OCI-LY7 (cell line): Measurements from ENCODE around the gene ITIH4. TPM values are rescaled to one million over a fixed set of nuclear protein-coding genes. Genes with fewer than 3 reads are reported as not detected.

ENCODE experiments used
- BruUV-seq: library from RNA; stranded (reverse); fragments of 400-500 nt; replicated peaks from 2 replicates; lab custom pipeline; 2021; lab: Mats Ljungman, UMichigan
- CTCF ChIA-PET: fragments of 300-600 bp; sonication (Branson Sonifier 250); formaldehyde crosslinking; loops from one replicate; lab custom pipeline; 2022; ENCODE audit warnings: antibody characterized with exemption; ENCODE audit not compliant: unreplicated experiment; lab: Charles Lee
- POLR2A ChIA-PET: fragments of 300-600 bp; sonication (Branson Sonifier 250); formaldehyde crosslinking; loops from one replicate; lab custom pipeline; 2022; ENCODE audit warnings: antibody characterized with exemption; lab: Charles Lee
- DNase-seq: peaks from one replicate; pipeline ENCODE4 v3.0.0-alpha.2; 2015; ENCODE audit warnings: low spot score
- H2AFZ ChIP-seq: fragments of 200-600 bp; sonication (generic), shearing (Covaris generic); 2 replicates; pipeline ENCODE4 v1.6.1; 2014; ENCODE audit warnings: mild to moderate bottlenecking, antibody characterized with exemption, low read length, moderate library complexity
- H3K27ac ChIP-seq: fragments of 200-600 bp; sonication (generic); 2 replicates; pipeline ENCODE4 v1.5.1; 2014; ENCODE audit warnings: mixed run types, low read depth, mild to moderate bottlenecking, moderate library complexity, low read length, inconsistent platforms; ENCODE audit not compliant: poor library complexity, severe bottlenecking
- H3K36me3 ChIP-seq: fragments of 200-600 bp; sonication (generic); 2 replicates; pipeline ENCODE4 v1.6.1; 2014; ENCODE audit warnings: mild to moderate bottlenecking, antibody characterized with exemption, low read length, moderate library complexity, mixed read lengths; ENCODE audit not compliant: insufficient read depth
- H3K4me1 ChIP-seq: fragments of 200-600 bp; sonication (generic); 2 replicates; pipeline ENCODE4 v1.5.1; 2014; ENCODE audit warnings: mild to moderate bottlenecking, low read length; ENCODE audit not compliant: insufficient read depth, poor library complexity, severe bottlenecking
- H3K4me2 ChIP-seq: fragments of 200-600 bp; sonication (generic); 2 replicates; pipeline ENCODE4 v1.6.1; 2014; ENCODE audit warnings: mild to moderate bottlenecking, low read length
- H3K4me3 ChIP-seq: fragments of 200-600 bp; sonication (generic); 2 replicates; pipeline ENCODE4 v1.5.1; 2014; ENCODE audit warnings: mild to moderate bottlenecking, low read depth, low read length; ENCODE audit not compliant: poor library complexity, severe bottlenecking
- H3K79me2 ChIP-seq: fragments of 200-600 bp; sonication (generic); 2 replicates; pipeline ENCODE4 v1.6.1; 2016; ENCODE audit warnings: low read depth, mild to moderate bottlenecking, low read length, moderate library complexity, mixed read lengths; ENCODE audit not compliant: insufficient read depth
- H3K9me2 ChIP-seq: fragments of 200-600 bp; sonication (generic); 2 replicates; pipeline ENCODE4 v1.6.1; 2016; ENCODE audit warnings: mild to moderate bottlenecking, low read length, mixed read lengths; ENCODE audit not compliant: insufficient read depth
- H3K9me3 ChIP-seq: fragments of 200-600 bp; sonication (generic); 2 replicates; pipeline ENCODE4 v1.6.1; 2014; ENCODE audit warnings: mild to moderate bottlenecking, mixed run types, low read length, mixed read lengths
- H4K20me1 ChIP-seq: fragments of 200-600 bp; sonication (generic); 2 replicates; pipeline ENCODE4 v1.6.1; 2014; ENCODE audit warnings: mild to moderate bottlenecking, antibody characterized with exemption, low read length, moderate library complexity, mixed read lengths; ENCODE audit not compliant: insufficient read depth
- CTCF ChIP-seq: fragments of 200-600 bp; sonication (generic); conservative IDR thresholded peaks from 2 replicates; pipeline ENCODE4 v1.5.1; 2014; ENCODE audit warnings: mild to moderate bottlenecking, antibody characterized with exemption, low read length, moderate library complexity, mixed read lengths
- EZH2phosphoT487 ChIP-seq: fragments of 200-600 bp; sonication (generic); IDR thresholded peaks from 2 replicates; pipeline ENCODE4 v1.6.1; 2018; ENCODE audit warnings: low read depth, borderline replicate concordance, mild to moderate bottlenecking, mixed run types, antibody characterized with exemption, low read length, moderate library complexity, mixed read lengths
- intact Hi-C: fragments of 100-400 bp; cut with micrococcal nuclease; formaldehyde crosslinking; loops from one replicate; pipeline ENCODE4 v1.10.0; 2022; ENCODE audit not compliant: unreplicated experiment
- total RNA-seq, 2 experiments: library from RNA; depleted of rRNA in 1 of 2; stranded (reverse); fragments of >200 nt in 1 of 2; shearing (Covaris generic) in 1 of 2; gene quantifications; 2 replicates each; pipeline ENCODE4 v1.2.3, GENCODE V29; 2014 to 2022

The ITIH4 gene
- total RNA-seq, 2 experiments from 2014 or later = 2.1 to 2.2 TPM

- TF ChIP-seq EZH2phosphoT487 (no peak), CTCF (no peak)
- H3K36me3 ChIP-seq = no peaks in the 10 kb centered on the region
- no peaks in the 10 kb centered on the region for H3K79me2 ChIP-seq
- H4K20me1 ChIP-seq = no peaks in the 10 kb centered on the region
- no peak overlapping the region for H3K4me3 ChIP-seq
- POLR2A ChIA-PET = no interaction called here
- CTCF ChIA-PET = no interaction called here
- no peaks in the 10 kb centered on the region for H3K9me2 ChIP-seq
- H2AFZ ChIP-seq = no peak overlapping the region
- no peak for DNase-seq
- no peak overlapping the region for H3K27ac ChIP-seq
- intact Hi-C loops = no loop called here
- H3K4me2 ChIP-seq = no peak overlapping the region
- H3K9me3 ChIP-seq = no peaks in the 10 kb centered on the region
- BruUV-seq = no TSS peak
- H3K4me1 ChIP-seq = no peaks in the 10 kb centered on the region
Measured at GRCh38 chr3:52827866-52828376, 2.6 kb downstream of the ITIH4 start.

GRCh38 chr3:52827441-52827840 is 3.0 kb downstream of the ITIH4 start:
- Histone ChIP-seq H3K9me3 (no peaks in the 10 kb centered on the region), H3K4me3 (no peak overlapping the region), H3K79me2 (no peaks in the 10 kb centered on the region), H3K27ac (no peak overlapping the region), H3K36me3 (no peaks in the 10 kb centered on the region), H2AFZ (no peak overlapping the region), H3K4me2 (no peak overlapping the region), H3K9me2 (no peaks in the 10 kb centered on the region), H4K20me1 (no peaks in the 10 kb centered on the region), H3K4me1 (no peaks in the 10 kb centered on the region)
- ChIA-PET CTCF (no interaction called here), POLR2A (no interaction called here)
- DNase-seq = no peak
- BruUV-seq = no TSS peak
- TF ChIP-seq EZH2phosphoT487 = no peak
- TF ChIP-seq CTCF = no peak
- intact Hi-C loops = no loop called here

- Histone ChIP-seq H2AFZ (no peak overlapping the region), H3K4me3 (no peak overlapping the region), H3K4me1 (no peaks in the 10 kb centered on the region), H3K4me2 (no peak overlapping the region), H3K36me3 (no peaks in the 10 kb centered on the region), H3K79me2 (no peaks in the 10 kb centered on the region), H3K9me3 (no peaks in the 10 kb centered on the region), H3K9me2 (no peaks in the 10 kb centered on the region), H4K20me1 (no peaks in the 10 kb centered on the region), H3K27ac (no peak overlapping the region)
- CTCF ChIA-PET = no interaction called here
- DNase-seq = no peak
- POLR2A ChIA-PET = no interaction called here
- TF ChIP-seq CTCF (no peak), EZH2phosphoT487 (no peak)
- BruUV-seq = no TSS peak
- intact Hi-C loops = no loop called here
Measured at GRCh38 chr3:52824037-52824436, 6.4 kb downstream of the ITIH4 start.
